OCI-LY1 (cell line): ENCODE measurements around the gene IL22RA2.

Experiments used
- EZH2 ChIP-seq: fragments of 200-600 bp; sonication (generic), shearing (Covaris generic); IDR thresholded peaks from 2 replicates; pipeline ENCODE4 v1.8.0; 2017; ENCODE audit warnings: borderline replicate concordance, mixed run types, mild to moderate bottlenecking, antibody characterized with exemption, low read length, moderate library complexity, mixed read lengths
- TF ChIP-seq, protein P1 (sequence below): fragments of 200-600 bp; sonication (generic), shearing (Covaris generic); IDR thresholded peaks from 2 replicates; pipeline ENCODE4 v1.5.1; 2017; ENCODE audit warnings: mild to moderate bottlenecking, antibody characterized with exemption, low read length, moderate library complexity, mixed read lengths

- TF ChIP-seq, protein P1, sequence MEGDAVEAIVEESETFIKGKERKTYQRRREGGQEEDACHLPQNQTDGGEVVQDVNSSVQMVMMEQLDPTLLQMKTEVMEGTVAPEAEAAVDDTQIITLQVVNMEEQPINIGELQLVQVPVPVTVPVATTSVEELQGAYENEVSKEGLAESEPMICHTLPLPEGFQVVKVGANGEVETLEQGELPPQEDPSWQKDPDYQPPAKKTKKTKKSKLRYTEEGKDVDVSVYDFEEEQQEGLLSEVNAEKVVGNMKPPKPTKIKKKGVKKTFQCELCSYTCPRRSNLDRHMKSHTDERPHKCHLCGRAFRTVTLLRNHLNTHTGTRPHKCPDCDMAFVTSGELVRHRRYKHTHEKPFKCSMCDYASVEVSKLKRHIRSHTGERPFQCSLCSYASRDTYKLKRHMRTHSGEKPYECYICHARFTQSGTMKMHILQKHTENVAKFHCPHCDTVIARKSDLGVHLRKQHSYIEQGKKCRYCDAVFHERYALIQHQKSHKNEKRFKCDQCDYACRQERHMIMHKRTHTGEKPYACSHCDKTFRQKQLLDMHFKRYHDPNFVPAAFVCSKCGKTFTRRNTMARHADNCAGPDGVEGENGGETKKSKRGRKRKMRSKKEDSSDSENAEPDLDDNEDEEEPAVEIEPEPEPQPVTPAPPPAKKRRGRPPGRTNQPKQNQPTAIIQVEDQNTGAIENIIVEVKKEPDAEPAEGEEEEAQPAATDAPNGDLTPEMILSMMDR, result no peak
- no peak for TF ChIP-seq EZH2
Observed at GRCh38 chr6:137155830-137156229, 17.6 kb downstream of the IL22RA2 start.
